ENCODE data around the gene GOSR2. TPM values are rescaled to one million over a fixed set of nuclear protein-coding genes. Genes with fewer than 3 reads are reported as not detected.

Gene GOSR2
- 10 to 100 TPM; 53.1 to 61.2 (median 55.3) TPM for polyA plus RNA-seq (ENCODE audit: insufficient read length in 3 of 3)

DNA sequence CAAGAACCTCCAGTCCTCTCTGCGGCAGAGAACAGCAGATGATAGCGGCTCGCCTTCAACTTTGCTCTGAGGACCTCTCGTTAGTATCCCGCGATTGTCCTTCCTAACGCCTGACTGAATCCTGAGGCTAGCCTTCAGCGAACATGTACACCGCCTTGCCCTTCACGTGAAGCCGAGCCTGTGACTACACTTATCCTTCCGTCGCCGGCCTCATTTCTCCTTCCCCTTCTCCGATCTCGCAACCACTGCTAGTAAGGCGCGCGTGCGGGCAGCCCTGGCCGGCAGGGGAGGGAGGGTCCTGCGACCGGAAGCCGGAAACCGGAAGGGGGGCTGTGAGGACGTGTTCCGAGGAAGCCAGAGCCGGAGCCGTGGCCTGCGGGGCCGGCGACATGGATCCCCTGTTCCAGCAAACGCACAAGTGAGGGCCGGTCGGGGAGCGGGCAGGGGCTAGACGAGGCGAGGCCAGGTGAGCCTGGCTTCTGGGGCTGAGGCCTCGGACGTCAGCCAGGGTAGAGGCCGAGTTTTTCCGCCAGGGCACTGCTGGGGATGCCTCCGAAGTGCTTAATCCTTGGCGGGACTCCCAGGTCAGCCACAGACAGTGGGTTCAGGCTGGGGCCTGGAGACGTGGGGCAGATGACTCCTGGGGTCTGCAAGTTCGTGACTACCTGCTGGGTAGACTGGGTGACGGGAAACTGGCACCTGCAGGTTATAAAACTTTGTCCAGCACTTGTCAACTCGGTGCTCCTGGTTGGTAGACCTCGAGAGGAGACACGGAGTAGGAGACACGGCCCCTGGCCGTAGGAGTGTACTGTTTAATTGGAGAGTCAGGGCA lies at the start of gene GOSR2:
TSS of gene GOSR2 (plus strand) at position 357 of the 832 bp plus-strand sequence. CDS start at position 390, 33 bp downstream.
- peak; percentile 86 to 95 (median 89) for DNase-seq (ENCODE audit: low read depth in 3 of 3, low spot score in 2 of 3)

DNA sequence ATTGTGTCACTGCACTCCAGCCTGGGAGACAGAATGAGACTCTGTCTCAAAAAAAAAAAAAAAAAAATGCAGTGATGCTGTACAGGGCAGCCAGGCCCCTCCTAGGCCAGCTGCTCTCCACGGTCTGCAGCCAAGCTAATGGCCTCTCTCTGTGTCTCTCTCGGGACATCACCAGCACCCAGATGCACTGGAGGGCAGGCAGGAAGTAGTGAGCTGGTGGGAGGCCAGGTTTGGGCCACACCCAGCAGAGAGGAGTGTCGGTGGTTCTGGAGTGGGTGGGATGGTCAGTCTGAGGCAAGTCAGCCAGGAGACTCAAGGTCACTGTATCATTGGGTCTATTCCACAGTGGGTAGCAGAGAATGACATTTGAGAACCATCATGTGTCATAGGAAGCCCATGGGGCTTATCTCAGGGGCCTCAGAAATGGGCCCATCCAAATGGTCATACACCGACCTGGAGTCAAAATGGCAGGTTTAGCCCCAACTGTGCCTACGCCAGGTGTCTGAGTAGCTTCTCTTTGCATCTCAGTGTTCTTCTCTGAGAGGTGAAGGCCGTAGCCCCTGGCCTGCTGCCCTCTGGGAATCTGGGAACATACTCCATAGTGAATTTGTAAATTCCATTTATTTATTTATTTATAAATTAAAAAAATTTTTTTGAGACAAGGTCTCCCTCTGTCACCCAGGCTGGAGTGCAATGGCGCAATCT lies 48.9 kb upstream of the GOSR2 start:
- no peak for DNase-seq (ENCODE audit: low read depth in 3 of 3, low spot score in 2 of 3)

DNA sequence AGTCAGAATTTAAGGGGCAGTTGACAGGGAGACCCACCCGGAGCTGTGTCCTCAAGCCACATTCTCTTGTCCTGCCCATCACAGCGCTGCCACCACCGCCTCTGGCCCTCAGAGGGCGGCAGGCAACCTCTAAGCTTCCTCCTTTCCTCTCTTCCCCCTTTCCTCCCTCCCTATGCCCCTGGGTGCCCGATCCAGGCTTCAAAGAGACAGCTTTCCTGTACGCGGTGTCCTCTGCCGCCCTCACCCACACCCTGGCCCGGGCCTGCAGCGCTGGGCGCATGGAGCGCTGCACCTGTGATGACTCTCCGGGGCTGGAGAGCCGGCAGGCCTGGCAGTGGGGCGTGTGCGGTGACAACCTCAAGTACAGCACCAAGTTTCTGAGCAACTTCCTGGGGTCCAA lies 48.1 kb upstream of the GOSR2 start:
- DNase-seq (ENCODE audit: low read depth in 3 of 3, low spot score in 2 of 3): no peak

DNA sequence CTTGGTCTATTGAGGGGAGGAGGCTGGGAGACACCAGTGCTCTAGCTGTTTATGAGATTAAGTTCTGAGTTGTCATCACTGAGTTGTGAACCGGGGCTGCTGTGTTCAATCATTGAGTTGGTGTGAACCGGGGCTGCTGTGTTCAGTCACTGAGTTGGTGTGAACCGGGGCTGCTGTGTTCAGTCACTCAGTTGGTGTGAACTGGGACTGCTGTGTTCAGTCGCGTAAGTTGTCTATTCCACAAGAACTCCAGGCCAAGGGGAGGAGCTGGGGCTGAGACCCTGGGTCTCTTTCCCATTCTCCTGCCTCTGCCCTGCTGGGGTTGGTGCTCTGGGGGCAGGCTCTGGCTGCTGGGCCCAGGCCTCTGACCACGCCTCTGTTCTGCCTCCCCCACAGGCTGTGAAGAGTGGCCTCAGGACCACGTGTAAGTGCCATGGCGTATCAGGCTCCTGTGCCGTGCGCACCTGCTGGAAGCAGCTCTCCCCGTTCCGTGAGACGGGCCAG lies 47.1 kb upstream of the GOSR2 start:
- no peak for DNase-seq (ENCODE audit: low read depth in 3 of 3, low spot score in 2 of 3)

DNA sequence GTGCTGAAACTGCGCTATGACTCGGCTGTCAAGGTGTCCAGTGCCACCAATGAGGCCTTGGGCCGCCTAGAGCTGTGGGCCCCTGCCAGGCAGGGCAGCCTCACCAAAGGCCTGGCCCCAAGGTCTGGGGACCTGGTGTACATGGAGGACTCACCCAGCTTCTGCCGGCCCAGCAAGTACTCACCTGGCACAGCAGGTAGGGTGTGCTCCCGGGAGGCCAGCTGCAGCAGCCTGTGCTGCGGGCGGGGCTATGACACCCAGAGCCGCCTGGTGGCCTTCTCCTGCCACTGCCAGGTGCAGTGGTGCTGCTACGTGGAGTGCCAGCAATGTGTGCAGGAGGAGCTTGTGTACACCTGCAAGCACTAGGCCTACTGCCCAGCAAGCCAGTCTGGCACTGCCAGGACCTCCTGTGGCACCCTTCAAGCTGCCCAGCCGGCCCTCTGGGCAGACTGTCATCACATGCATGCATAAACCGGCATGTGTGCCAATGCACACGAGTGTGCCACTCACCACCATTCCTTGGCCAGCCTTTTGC lies 46.5 kb upstream of the GOSR2 start:
- DNase-seq (ENCODE audit: low read depth in 3 of 3, low spot score in 2 of 3): no peak

DNA sequence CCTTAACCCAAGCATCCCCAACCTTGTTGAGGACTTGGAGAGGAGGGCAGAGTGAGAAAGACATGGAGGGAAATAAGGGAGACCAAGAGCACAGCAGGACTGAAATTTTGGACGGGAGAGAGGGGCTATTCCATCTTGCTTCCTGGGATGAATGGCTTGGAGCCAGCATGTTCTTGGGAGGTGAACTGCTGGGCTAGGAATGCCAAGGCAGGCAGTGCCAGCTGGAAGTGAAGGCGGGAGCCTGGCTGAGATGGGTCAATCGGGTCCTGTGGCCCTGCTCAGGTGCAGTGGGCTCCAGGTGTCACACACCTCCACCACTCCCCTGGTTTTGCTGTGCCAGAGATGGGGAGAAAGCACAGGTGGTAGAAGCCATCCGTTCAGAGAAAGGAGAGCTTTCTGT lies 46.0 kb upstream of the GOSR2 start:
- DNase-seq (ENCODE audit: low read depth in 3 of 3, low spot score in 2 of 3): no peak

DNA sequence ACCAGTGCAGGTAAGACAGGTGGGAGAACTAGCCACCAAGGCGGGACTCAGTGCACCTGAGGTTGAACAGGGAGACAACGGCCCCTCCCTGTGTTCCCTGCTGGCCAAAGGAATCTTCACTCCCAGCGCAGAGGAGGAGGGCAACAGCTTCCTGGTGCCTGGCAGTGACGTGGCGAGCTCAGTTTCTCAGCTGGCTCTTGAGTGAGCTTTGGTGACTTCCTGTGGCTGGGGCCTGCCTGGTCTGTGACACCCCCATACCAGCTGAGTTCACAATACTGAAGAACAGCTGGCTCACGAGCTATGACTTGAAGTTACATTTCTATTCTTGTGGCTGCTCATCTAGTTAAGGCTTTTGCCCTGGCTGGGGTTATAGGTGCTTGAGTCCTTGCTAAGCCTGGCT lies 45.5 kb upstream of the GOSR2 start:
- DNase-seq (ENCODE audit: low read depth in 3 of 3, low spot score in 2 of 3): no peak

DNA sequence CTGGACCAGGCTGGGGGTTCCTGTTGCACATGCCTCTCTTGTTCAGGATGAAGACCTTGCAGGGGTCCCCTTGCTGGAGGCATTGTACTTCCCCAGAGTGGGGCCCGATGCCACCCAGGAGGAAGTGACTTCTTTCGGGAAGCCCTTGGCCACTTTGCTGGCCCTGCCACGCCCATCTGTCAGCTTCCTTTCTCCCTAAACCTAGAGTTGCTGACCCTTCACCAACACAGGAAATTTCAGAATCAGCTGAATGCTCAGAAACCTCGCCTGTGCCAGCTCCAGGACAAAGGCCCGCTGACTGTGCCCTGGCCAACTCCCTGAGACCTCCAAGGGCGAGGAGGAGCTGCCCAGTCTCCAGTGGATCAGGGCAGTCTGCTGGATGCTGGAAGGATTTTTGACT lies 44.9 kb upstream of the GOSR2 start:
- DNase-seq (ENCODE audit: low read depth in 3 of 3, low spot score in 2 of 3): no peak

DNA sequence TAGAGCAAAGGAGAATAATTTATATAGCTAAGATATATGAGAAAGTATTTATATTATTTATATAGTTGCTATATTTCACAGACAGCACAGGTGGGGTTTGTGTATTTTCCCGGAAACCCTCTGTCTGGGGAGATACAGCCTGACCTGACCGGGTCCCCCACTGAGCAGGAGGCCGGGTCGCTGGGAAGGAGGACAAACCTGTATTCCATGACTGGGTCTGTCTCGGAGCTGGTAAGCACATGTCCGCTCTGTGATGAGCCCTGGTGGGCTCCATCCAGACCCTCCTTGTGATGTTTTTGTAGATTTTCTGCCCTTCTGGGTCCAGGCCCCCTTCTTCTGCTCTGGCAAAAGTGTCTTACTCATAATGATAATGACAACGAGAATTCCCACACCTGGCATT lies 43.9 kb upstream of the GOSR2 start:
- no peak for DNase-seq (ENCODE audit: low read depth in 3 of 3, low spot score in 2 of 3)

DNA sequence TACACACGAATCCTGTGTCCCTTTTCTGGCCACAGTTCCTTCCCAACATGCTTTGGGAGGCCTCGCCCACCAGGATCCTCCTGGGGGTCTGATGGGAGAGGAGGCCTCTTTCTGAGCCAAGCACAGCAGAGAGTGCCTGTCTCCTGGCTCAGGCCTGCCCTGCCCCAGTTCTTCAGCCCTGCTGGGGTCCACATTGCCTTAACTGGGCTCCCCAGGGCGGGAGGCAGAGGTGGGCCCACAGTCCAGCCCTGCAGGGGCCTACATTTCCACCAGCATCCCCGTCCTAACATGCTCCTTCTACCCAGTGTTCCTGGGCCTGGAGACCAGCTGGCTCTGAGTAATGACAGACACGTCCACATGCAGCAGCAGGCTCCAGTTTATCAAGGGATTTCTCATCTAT lies 41.9 kb upstream of the GOSR2 start:
- no peak for DNase-seq (ENCODE audit: low read depth in 3 of 3, low spot score in 2 of 3)

DNA sequence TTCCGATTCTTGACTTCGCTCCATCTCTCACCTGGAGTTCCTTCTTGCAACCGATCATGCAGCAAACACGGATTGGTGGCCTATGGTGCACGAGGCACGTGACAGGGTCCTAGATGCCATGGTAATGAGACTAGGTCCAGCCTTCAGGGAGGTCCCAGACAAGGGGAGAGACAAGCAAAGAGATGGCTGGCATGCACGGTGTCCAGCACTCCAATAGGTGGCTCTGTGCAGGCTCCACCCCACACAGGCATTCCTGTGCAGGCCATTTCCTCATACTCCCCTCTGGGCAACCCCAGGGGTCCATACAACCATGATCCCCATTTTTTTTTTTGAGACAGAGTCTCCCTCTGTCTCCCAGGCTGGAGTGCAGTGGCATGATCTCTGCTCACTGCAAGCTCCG lies 40.3 kb upstream of the GOSR2 start:
- no peak for DNase-seq (ENCODE audit: low read depth in 3 of 3, low spot score in 2 of 3)

DNA sequence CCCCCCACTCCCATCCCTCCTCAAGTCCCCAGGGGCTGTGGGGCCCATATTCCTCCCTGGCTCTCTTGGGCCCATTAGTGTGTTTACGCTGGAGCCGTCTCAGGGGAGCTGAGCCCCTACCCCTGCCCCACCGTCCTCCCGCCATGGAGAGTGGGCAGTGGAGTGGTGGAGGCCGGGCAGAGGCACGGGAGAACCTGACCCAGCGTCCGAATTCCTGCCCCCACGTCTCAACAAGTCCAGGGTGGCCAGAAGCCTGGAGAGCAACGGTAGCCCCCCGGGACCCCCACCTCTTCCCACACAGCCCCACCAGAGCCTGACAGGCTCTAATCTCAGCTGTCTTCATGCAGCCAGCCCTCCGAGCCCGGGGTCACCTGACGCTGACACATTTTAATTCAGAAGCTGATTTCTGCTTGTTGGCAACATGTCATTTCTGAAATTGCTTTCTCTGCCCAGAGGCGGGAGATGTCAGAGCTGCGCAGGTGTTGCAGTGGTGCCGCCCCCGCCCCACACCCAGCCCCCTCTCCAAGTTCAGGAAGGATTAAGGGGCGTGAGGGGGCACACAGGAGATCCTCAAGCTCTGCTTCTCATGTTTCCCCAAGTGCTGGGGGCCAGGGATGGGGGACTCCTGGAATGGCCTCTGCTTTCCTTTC lies 39.0 kb upstream of the GOSR2 start:
- no peak for DNase-seq (ENCODE audit: low read depth in 3 of 3, low spot score in 2 of 3)

DNA sequence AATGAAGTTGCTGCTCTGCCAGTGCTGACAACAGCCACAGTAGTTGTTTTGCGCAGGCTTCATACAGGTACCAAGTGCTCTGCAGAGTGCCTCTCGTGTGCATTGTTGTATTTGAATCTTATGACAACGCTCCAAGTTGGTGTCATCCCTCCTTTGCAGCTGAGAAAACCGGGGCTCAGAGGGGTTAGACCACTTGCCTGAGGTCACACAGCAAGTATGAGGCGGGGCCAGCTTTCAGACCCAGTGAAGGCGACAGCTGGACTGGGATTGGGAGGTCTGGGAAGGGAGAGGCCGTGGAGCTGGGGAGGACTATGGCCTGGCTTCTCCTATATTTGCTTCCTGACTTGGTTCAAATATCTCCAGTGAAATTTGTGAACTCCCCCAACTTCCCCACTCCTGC lies 38.4 kb upstream of the GOSR2 start:
- no peak for DNase-seq (ENCODE audit: low read depth in 3 of 3, low spot score in 2 of 3)

DNA sequence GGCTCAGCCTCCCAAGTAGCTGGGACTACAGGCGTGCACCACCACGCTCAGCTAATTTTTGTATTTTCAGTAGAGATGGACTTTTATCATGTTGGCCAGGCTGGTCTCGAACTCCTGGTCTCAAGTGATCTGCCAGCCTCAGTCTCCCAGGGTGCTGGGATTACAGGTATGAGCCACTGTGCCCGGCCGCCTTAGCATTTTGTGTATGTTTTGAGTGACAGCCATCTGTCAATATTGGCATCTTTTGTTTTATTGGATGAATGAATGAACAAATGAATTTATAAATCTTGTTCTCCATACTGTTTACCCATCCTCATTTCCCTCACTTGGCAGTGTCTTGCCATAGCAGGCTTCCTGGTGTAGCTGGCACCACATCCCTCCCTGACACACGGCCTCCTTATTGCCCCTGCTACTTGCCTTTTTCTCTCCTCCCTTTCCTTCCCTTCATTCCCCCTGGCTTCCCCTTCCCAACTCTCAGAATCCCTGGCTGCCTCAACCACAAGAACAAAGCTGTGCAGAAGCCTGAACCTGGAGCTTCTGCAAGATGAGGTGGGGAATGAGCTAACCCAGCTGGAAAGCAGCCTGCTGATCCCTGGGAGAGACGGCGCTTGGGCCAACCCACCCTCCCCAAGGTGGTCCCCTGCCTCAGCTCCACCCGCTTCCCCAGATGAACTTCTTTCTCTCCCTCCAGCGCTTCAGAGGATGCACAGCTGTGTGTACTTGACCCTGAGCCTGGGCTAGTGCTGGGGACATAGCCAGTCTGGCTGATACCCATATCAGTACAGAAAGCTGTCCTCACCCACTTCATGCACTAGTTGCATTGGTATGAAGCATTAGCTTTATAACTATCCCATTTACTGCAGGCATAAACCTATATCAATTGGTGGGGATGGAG lies 37.3 kb upstream of the GOSR2 start:
- DNase-seq (ENCODE audit: low read depth in 3 of 3, low spot score in 2 of 3): no peak

DNA sequence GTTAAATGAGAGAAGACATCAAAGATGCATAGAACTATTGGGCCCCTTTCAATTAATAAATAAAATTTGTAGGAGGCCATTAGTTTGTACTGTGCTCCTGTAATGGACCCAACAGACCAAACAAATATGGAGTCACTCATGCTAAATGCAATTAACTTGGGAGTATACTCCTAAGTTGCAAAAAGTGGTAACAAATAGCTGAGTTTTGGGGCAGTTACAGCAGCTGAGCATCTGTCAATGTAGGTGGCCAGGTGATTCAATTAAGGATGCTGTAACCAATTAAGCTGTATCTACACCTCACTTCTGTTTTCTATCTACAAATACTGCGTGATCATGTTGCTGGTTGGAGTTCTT lies 36.7 kb upstream of the GOSR2 start:
- no peak for DNase-seq (ENCODE audit: low read depth in 3 of 3, low spot score in 2 of 3)

DNA sequence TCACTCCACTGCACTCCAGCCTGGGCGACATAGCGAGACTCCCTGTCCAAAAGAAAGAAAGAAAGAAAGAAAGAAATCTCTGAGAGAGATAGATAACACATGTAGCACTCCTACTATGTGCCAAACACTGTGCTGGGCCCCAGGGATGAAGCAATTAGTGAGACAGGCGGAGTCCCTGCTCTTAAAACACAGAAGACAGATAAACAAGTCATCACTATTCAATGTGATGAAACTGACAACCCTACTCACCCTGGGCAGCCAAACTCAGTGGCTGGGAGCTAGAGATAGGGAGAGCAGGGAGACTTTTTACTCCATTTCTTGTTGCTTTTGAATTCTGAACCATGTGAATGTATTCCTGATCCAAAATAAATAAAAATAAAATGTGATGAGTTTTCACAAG lies 35.2 kb upstream of the GOSR2 start:
- no peak for DNase-seq (ENCODE audit: low read depth in 3 of 3, low spot score in 2 of 3)

DNA sequence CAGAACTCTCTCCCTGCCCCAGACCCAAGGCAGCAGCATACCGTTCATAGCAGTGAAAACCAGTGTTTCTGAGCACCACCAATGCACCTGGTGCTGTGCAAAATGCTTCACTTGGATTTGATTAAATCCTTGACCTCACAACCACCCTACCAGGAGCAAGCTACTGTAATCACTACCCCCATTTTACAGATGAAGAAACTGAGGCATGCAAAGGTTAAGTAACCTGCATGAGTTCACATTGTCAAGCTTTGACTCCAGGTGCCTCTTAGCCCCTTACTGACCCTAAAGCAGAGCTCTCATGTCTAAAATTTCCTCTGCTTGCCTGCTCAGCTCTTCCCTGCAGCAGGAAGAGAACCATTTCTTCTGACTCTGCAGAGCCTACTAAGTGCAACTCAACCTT lies 34.2 kb upstream of the GOSR2 start:
- no peak for DNase-seq (ENCODE audit: low read depth in 3 of 3, low spot score in 2 of 3)

DNA sequence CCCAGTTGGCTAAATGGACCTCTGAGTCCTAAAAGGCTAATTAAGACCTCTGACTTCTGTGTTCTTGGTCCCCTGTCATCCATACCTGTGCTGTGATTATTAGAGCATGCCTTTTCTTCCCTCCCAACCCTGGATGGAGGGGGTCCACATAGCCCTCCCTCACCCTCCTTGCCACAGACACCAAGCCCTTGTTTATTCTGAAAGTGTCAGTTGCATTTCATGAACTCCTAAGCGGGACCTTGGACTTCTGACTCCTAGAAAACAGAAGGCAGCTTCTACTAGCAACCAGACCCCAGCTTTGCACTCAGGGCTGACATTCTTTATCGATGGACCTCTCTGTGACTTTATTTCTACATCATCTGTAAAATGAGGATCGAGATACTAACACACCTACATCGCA lies 33.4 kb upstream of the GOSR2 start:
- no peak for DNase-seq (ENCODE audit: low read depth in 3 of 3, low spot score in 2 of 3)

DNA sequence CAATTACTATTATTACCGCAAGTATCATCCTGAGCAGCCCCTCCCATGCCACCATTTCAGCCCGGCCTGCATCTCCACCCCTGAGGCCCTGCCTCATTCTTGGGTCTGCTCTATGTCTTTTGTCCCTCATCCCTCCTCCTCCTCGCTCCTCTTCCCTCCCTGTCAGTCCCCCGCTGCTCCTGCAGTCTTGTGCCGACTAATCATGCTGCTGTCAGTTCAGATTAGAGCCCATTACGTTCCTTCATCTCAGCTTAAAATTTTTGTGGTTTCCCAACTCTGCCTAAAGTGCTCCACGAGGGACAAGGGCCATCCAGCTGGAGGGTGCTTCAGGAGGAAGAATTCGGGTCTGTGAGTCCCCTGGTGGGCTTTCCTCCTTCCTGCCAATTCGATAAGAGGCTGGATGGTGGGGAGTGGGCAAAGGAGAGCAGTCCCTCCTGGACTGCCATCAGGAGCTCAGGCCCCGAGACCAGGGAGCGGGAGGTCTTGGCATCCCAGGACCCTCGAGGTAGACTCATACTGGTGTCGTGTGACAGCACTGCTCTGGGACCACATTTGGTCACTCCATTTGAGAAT lies 32.9 kb upstream of the GOSR2 start:
- no peak for DNase-seq (ENCODE audit: low read depth in 3 of 3, low spot score in 2 of 3)

DNA sequence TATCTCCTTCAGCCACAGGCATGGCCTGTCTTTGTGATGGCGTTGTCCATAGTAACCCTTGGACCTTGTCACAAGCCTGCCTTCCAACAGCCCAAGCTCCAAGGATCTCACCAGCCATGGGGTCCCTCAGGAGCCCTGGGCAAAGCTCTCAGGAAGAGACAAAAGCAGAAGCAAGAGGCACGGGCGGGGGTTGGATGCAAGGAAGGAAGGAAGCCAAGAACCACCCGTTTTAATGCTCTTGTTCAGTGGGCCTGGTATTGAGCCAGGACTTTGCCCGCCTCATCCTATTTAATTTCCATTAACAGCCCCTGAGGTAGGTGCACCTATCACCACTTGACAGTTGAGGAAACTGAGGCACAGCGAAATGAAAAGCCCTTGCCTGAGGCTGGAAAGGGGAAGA lies 32.3 kb upstream of the GOSR2 start:
- no peak for DNase-seq (ENCODE audit: low read depth in 3 of 3, low spot score in 2 of 3)
